ENCODE measurements around the gene GNLY.

Gene GNLY

GRCh38 chr2:85748039-85748734 lies 54.0 kb downstream of the GNLY start:
- peak; percentile 29 for DNase-seq
